ENCODE measurements around the gene ZBED1. TPM values are rescaled to one million over a fixed set of nuclear protein-coding genes. Genes with fewer than 3 reads are reported as not detected.
"Not testable (repeated sequence)": the region's sequence is repeated elsewhere in the genome, so short reads cannot be mapped to it uniquely, and the experiment has no call there.

ZBED1 gene
- polyA plus RNA-seq, 1 donor from 2014 or later: 43.2 TPM

DNA sequence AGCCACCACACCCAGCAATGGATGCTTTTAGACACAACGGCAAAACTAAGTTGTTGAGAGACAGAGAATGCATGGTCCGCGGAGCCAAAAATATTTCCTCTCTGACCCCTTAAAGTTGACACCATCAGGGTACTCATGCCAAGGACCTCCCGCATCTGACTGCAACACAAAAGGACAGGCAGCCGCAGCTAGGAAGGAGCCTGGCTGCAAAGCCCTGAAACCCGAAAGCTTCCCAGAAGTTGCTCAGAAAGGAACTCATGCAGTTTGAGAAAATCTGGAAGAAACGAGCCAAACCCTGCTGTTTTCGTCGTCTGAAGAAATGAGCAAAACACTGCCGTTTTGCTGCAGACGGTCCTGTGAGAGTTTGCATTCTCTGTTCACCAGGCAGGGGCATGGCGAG, 16.5 kb downstream of the ZBED1 start:
- Histone ChIP-seq H4K20me1 (ENCODE audit: insufficient read depth) (no peaks in the 10 kb centered on the region), H3K9ac (ENCODE audit: low read length) (no peak overlapping the region), H3K36me3 (ENCODE audit: insufficient read depth, low read length) (peaks cover 19% of the 10 kb centered on the region), H3K79me2 (replicated peaks; ENCODE audit: insufficient read depth, low read length) (peaks cover 7% of the 10 kb centered on the region), H3K27ac (ENCODE audit: low read length) (no peak overlapping the region), H3F3A (ENCODE audit: insufficient read depth, low read length, poor library complexity, severe bottlenecking) (no peaks in the 10 kb centered on the region), H2AFZ (ENCODE audit: low read depth, low read length) (no peak overlapping the region), H3K9me2 (ENCODE audit: insufficient read depth, low read length) (no peaks in the 10 kb centered on the region), H3K27me3 (ENCODE audit: insufficient read depth, low read depth, low read length) (no peaks in the 10 kb centered on the region), H3K4me2 (ENCODE audit: low read length) (no peak overlapping the region), H3K9me3 (ENCODE audit: low read length) (peaks cover 10% of the 10 kb centered on the region), H3K4me3 (ENCODE audit: low read length) (no peak overlapping the region)
- TF ChIP-seq, protein P1, sequence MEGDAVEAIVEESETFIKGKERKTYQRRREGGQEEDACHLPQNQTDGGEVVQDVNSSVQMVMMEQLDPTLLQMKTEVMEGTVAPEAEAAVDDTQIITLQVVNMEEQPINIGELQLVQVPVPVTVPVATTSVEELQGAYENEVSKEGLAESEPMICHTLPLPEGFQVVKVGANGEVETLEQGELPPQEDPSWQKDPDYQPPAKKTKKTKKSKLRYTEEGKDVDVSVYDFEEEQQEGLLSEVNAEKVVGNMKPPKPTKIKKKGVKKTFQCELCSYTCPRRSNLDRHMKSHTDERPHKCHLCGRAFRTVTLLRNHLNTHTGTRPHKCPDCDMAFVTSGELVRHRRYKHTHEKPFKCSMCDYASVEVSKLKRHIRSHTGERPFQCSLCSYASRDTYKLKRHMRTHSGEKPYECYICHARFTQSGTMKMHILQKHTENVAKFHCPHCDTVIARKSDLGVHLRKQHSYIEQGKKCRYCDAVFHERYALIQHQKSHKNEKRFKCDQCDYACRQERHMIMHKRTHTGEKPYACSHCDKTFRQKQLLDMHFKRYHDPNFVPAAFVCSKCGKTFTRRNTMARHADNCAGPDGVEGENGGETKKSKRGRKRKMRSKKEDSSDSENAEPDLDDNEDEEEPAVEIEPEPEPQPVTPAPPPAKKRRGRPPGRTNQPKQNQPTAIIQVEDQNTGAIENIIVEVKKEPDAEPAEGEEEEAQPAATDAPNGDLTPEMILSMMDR (IDR thresholded peaks at IDR 0.05; ENCODE audit: poor library complexity, severe bottlenecking): no peak
- TF ChIP-seq SMC3 (conservative IDR thresholded peaks at IDR 0.05; ENCODE audit: poor library complexity) (no peak), TAF1 (IDR thresholded peaks at IDR 0.05; ENCODE audit: low read depth) (no peak), EZH2 (IDR thresholded peaks at IDR 0.05; ENCODE audit: borderline replicate concordance, insufficient read depth, low read length, poor library complexity, severe bottlenecking) (no peak), MXI1 (conservative IDR thresholded peaks at IDR 0.05; ENCODE audit: poor library complexity, severe bottlenecking) (no peak), POLR2AphosphoS5 (IDR thresholded peaks at IDR 0.05) (no peak), RAD21 (conservative IDR thresholded peaks at IDR 0.05) (no peak), EP300 (conservative IDR thresholded peaks at IDR 0.05; ENCODE audit: poor library complexity, severe bottlenecking) (no peak)
- TF ChIP-seq, protein P2, sequence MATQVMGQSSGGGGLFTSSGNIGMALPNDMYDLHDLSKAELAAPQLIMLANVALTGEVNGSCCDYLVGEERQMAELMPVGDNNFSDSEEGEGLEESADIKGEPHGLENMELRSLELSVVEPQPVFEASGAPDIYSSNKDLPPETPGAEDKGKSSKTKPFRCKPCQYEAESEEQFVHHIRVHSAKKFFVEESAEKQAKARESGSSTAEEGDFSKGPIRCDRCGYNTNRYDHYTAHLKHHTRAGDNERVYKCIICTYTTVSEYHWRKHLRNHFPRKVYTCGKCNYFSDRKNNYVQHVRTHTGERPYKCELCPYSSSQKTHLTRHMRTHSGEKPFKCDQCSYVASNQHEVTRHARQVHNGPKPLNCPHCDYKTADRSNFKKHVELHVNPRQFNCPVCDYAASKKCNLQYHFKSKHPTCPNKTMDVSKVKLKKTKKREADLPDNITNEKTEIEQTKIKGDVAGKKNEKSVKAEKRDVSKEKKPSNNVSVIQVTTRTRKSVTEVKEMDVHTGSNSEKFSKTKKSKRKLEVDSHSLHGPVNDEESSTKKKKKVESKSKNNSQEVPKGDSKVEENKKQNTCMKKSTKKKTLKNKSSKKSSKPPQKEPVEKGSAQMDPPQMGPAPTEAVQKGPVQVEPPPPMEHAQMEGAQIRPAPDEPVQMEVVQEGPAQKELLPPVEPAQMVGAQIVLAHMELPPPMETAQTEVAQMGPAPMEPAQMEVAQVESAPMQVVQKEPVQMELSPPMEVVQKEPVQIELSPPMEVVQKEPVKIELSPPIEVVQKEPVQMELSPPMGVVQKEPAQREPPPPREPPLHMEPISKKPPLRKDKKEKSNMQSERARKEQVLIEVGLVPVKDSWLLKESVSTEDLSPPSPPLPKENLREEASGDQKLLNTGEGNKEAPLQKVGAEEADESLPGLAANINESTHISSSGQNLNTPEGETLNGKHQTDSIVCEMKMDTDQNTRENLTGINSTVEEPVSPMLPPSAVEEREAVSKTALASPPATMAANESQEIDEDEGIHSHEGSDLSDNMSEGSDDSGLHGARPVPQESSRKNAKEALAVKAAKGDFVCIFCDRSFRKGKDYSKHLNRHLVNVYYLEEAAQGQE (IDR thresholded peaks at IDR 0.05; ENCODE audit: borderline replicate concordance): no peak

DNA sequence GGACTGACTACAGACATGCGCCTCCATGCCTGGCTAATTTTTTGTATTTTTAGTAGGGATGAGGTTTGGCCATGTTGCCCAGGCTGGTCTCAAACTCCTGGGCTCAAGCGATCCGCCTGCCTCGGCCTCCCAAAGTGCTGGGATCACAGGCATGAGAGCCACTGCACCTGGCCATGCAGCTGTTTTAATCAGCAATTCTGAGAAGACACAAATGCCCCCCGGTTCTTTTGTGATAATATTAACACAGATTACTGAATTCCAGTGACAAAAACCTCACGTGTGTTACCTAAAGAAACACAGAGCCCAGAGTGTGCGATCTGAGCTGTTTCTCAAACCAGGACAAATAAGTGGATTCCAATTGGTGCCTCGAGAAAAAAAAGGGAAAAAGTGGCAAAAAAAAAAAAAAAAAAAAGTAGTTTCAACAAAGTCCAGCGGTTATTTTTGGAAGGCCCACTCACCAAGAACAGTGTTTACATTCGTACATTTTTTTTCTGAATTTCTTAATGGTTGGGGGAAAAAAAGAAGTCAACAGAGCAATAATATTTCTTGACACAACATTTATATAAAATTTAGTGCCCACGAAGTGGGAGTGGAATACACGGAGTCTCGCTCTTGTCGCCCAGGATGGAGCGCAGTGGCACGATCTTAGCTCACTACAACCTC, 17.2 kb downstream of the ZBED1 start:
- Histone ChIP-seq H4K20me1 (ENCODE audit: insufficient read depth) (no peaks in the 10 kb centered on the region), H3K36me3 (ENCODE audit: insufficient read depth, low read length) (peaks cover 16% of the 10 kb centered on the region), H3K27me3 (ENCODE audit: insufficient read depth, low read depth, low read length) (no peaks in the 10 kb centered on the region), H3K9me2 (ENCODE audit: insufficient read depth, low read length) (no peaks in the 10 kb centered on the region), H3K9ac (ENCODE audit: low read length) (no peak overlapping the region), H3K9me3 (ENCODE audit: low read length) (peaks cover 10% of the 10 kb centered on the region), H3F3A (ENCODE audit: insufficient read depth, low read length, poor library complexity, severe bottlenecking) (no peaks in the 10 kb centered on the region), H2AFZ (ENCODE audit: low read depth, low read length) (no peak overlapping the region), H3K4me2 (ENCODE audit: low read length) (no peak overlapping the region), H3K4me3 (ENCODE audit: low read length) (no peak overlapping the region), H3K79me2 (replicated peaks; ENCODE audit: insufficient read depth, low read length) (peaks cover 7% of the 10 kb centered on the region), H3K27ac (ENCODE audit: low read length) (no peak overlapping the region)
- no peak for TF ChIP-seq SMC3 (conservative IDR thresholded peaks at IDR 0.05; ENCODE audit: poor library complexity)
- no peak for TF ChIP-seq TAF1 (IDR thresholded peaks at IDR 0.05; ENCODE audit: low read depth)
- no peak for TF ChIP-seq EZH2 (IDR thresholded peaks at IDR 0.05; ENCODE audit: borderline replicate concordance, insufficient read depth, low read length, poor library complexity, severe bottlenecking)
- TF ChIP-seq, protein P1 (IDR thresholded peaks at IDR 0.05; ENCODE audit: poor library complexity, severe bottlenecking): no peak
- TF ChIP-seq RAD21 (conservative IDR thresholded peaks at IDR 0.05): no peak
- no peak for TF ChIP-seq POLR2AphosphoS5 (IDR thresholded peaks at IDR 0.05)
- TF ChIP-seq MXI1 (conservative IDR thresholded peaks at IDR 0.05; ENCODE audit: poor library complexity, severe bottlenecking): no peak
- TF ChIP-seq, protein P2 (IDR thresholded peaks at IDR 0.05; ENCODE audit: borderline replicate concordance): no peak
- TF ChIP-seq EP300 (conservative IDR thresholded peaks at IDR 0.05; ENCODE audit: poor library complexity, severe bottlenecking): no peak

DNA sequence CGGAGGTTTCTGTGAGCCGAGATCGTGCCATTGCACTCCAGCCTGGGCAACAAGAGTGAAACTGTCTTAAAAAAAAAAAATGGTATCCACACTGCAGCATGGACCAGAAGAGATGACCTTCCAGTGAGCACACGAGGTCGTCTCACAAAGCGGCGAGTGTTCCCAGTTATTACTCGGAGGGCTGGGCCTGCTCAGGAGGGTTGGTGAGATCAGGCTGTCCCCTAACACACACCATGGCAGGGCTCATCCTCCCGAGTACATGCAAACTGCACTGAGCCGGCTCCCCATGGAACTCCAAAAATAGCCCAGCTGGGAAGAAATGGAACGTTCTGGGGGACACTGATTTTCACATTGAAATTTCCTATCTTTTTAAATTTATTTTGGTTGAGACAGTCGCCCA, 19.2 kb downstream of the ZBED1 start:
- not testable (repeated sequence) for H3K79me2 ChIP-seq (replicated peaks; ENCODE audit: insufficient read depth, low read length)

More for the DNA sequence above, 19.2 kb downstream of the ZBED1 start:
- H3K9me2 ChIP-seq (ENCODE audit: insufficient read depth, low read length); H3K9ac ChIP-seq (ENCODE audit: low read length); H2AFZ ChIP-seq (ENCODE audit: low read depth, low read length); H3K4me2 ChIP-seq (ENCODE audit: low read length); H3F3A ChIP-seq (ENCODE audit: insufficient read depth, low read length, poor library complexity, severe bottlenecking); H3K9me3 ChIP-seq (ENCODE audit: low read length); H3K27me3 ChIP-seq (ENCODE audit: insufficient read depth, low read depth, low read length); H3K27ac ChIP-seq (ENCODE audit: low read length); H4K20me1 ChIP-seq (ENCODE audit: insufficient read depth); H3K4me3 ChIP-seq (ENCODE audit: low read length): not testable (repeated sequence)
- peaks cover 13% of the 10 kb centered on the region for H3K36me3 ChIP-seq (ENCODE audit: insufficient read depth, low read length)

Data from neural cell (in vitro differentiated cells).